GM18526 (cell line): ENCODE measurements around the gene WFIKKN1.

Experiments
- POLR2A ChIP-seq: IDR thresholded peaks from 3 replicates; pipeline ENCODE4 v1.6.1; 2011; ENCODE audit not compliant: insufficient read length; ENCODE audit errors: extremely low read depth

Gene WFIKKN1

DNA sequence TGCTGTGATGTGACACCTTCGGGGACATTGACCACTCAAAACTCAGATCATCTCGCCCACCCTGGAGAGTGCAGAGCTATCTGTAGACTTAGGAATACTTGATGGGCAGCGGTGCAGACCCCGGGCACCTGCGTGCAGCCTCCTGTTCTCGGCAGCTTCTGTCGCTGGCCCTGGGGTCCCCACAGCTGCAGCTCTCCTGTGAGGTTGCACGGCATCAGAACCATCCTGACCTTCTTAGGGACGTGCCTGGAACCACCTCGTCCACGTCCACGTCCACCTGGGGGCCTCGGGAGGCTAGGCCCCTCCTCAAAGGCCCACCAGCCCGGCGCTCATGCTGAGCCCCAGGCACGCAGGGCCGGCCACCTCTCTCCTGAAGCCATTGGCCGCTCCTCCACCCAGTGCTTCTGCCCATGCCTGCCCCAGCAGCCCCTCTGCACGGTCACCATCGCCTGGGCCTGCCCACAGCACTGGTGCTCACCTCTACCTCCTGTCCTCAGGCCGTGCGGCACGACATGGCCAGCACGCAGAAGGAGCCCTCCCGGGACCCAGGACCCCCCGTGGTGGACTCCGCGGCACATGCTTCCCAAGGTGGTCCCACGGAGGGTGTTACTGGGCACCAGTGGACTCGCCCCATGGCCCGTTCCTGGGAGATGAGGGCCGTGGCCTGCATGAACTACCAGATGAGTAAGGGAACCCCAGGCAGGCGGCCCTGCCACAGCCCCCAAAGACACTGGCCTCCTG lies 2.3 kb upstream of the WFIKKN1 start:
- no peak for TF ChIP-seq POLR2A

DNA sequence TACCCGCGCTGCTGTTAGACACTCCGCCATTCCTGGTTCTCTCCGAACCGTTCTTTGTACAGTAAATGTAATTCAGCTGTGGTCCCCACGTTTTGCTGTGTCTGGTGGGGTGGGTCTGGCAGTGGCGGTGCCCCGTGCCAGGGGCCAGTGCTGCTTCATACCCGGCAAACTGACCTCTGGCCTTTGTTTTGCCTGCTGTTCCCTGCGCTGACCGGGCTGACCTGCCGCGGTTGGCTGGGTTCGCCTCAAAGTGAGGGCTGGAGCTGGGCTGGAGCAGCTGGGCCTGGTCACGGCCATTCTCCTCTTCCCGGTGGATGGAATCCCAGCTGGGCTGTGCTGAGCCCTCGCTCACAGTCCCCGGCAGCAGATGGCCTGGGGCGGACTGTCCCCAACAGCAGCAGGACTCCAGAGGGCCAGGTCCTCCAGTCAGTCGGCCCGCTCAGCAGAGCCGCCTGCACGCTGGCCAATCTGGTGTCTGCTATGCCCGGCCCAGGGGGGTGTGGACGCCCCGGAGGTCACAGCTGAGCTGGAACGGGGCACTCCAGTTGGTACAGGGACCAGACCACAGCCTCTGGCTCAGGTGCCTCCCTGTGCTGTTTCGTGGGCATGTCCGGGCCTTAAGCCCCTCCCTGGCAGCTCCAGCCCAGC lies 1.5 kb upstream of the WFIKKN1 start:
- TF ChIP-seq POLR2A = no peak

DNA sequence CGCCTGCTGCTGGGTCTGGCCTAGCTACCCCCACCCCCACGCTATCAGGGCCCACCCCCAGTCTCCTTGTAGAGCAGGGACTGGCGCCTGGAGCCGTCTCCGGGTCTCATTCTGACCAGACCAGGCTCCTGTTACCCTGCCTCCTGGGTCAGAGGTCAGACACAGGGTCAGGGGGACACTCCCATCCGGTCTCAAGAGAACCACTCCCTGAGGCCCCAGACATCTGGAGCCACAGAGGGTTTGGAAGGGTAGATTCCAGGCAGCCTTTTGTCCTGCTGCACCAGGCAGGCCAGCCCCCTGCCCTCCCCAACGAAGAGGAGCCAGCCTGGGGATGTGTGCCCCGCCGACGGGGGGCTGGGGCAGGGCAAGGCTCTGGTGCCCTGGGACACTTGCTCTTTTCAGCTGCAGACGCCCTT lies 944 bp upstream of the WFIKKN1 start:
- TF ChIP-seq POLR2A = no peak

DNA sequence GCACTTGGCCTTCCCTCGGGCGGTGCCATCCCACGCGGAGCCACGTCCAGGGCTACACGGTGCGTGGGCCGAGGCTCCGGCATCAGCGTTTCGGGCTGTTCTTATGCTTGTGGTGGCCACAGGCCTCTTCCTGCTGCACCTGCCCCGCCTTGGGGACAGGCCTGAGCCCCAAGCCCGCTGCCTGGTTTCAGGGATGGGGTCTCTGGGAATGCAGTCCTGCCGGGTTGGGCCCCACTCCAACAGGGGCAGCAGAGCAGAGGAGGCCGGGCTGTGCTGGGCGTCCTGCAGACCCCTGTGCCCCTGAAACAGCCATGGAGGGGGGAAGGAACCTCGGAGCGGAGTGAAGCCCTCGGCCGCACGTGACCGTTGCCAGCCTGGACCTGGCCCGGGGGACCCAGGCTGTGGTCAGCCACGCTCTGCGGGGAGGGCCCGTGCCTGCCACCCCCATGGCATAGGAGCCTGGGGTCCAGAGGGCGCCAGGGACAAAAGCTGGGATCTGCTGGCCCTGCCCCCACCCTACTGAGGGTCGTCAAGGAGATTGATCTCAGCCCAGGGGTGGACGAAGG lies 453 bp upstream of the WFIKKN1 start:
- TF ChIP-seq POLR2A = no peak

DNA sequence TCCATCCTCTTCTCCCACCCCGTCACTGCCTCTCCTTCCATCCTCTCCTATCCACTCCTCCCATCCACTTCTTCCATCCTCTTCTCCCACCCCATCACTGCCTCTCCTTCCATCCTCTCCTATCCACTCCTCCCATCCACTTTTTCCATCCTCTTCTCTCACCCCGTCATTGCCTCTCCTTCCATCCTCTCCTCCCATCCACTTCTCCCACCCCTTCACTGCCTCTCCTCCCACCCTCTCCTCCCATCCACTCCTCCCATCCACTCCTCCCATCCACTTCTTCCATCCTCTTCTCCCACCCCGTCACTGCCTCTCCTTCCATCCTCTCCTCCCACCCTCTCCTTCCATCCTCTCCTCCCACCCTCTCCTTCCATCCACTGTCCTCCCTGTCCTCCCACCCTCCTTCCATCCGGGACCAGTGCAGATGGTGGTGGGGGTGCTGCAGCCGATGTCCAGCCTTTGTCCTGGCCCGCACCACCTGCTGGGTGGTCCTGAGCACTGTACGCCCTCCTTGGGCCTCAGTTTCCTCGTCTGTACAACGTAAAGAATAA lies 1.1 kb downstream of the WFIKKN1 start:
- TF ChIP-seq POLR2A = no peak

DNA sequence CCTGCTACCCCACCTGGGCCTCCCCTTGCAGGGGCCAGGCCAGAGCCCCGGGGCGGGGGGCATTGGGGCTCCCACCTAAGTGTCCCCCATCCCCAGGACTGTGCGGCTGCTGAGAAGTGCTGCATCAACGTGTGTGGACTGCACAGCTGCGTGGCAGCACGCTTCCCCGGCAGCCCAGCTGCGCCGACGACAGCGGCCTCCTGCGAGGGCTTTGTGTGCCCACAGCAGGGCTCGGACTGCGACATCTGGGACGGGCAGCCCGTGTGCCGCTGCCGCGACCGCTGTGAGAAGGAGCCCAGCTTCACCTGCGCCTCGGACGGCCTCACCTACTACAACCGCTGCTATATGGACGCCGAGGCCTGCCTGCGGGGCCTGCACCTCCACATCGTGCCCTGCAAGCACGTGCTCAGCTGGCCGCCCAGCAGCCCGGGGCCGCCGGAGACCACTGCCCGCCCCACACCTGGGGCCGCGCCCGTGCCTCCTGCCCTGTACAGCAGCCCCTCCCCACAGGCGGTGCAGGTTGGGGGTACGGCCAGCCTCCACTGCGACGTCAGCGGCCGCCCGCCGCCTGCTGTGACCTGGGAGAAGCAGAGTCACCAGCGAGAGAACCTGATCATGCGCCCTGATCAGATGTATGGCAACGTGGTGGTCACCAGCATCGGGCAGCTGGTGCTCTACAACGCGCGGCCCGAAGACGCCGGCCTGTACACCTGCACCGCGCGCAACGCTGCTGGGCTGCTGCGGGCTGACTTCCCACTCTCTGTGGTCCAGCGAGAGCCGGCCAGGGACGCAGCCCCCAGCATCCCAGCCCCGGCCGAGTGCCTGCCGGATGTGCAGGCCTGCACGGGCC lies 1.9 kb downstream of the WFIKKN1 start:
- no peak for TF ChIP-seq POLR2A

DNA sequence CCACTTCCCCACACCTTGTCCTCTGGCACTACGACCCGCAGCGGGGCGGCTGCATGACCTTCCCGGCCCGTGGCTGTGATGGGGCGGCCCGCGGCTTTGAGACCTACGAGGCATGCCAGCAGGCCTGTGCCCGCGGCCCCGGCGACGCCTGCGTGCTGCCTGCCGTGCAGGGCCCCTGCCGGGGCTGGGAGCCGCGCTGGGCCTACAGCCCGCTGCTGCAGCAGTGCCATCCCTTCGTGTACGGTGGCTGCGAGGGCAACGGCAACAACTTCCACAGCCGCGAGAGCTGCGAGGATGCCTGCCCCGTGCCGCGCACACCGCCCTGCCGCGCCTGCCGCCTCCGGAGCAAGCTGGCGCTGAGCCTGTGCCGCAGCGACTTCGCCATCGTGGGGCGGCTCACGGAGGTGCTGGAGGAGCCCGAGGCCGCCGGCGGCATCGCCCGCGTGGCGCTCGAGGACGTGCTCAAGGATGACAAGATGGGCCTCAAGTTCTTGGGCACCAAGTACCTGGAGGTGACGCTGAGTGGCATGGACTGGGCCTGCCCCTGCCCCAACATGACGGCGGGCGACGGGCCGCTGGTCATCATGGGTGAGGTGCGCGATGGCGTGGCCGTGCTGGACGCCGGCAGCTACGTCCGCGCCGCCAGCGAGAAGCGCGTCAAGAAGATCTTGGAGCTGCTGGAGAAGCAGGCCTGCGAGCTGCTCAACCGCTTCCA lies 2.7 kb downstream of the WFIKKN1 start:
- no peak for TF ChIP-seq POLR2A

DNA sequence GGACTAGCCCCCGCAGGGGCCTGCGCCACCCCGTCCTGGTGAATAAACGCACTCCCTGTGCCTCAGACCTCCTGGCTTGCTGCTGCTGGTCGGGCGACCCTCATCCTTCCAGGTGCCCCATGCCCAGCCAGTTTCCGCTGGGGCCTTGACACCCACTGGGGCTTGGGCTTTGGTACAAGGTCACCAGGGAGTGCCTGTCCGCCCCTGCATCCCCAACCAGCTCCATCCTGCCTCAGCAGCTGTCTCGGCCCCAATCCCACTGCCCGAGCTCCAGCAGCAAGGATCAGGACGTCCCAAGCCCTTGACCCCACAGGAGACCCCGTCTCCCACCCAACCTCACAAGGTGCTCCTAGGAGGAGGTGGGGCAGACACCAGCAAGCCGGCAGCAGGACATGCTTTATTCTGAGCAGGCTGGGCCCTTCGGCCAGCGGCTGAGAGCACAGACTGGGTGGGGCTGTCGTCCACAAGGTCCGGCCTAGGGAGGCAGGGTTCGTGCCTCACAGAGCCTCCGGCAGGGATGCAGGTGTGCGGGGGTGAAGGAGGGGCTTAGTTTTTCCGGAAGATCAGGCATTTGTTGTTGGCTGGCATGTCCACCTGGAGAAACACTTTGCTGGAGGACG lies 3.4 kb downstream of the WFIKKN1 start:
- TF ChIP-seq POLR2A = no peak

DNA sequence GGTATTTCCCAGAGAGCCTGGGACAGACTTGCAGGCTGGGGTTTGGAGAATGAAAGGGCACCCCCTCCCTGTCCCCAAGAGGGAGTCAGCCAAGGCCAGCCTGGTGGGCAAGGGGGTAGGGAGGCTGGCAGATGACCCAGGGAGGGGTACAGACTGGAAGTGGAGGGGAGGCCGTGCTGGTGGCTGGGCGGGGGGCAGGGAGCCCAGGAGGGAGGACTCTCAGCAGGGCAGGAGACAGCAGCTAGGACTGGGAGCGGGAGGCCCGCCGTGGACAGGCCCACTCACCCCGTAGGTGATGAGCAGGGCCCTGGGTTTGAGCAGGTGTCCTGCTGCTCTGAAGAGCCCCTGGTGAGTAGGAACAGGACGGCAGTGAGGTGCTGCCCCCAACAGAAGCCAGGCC lies 4.2 kb downstream of the WFIKKN1 start:
- TF ChIP-seq POLR2A = no peak

DNA sequence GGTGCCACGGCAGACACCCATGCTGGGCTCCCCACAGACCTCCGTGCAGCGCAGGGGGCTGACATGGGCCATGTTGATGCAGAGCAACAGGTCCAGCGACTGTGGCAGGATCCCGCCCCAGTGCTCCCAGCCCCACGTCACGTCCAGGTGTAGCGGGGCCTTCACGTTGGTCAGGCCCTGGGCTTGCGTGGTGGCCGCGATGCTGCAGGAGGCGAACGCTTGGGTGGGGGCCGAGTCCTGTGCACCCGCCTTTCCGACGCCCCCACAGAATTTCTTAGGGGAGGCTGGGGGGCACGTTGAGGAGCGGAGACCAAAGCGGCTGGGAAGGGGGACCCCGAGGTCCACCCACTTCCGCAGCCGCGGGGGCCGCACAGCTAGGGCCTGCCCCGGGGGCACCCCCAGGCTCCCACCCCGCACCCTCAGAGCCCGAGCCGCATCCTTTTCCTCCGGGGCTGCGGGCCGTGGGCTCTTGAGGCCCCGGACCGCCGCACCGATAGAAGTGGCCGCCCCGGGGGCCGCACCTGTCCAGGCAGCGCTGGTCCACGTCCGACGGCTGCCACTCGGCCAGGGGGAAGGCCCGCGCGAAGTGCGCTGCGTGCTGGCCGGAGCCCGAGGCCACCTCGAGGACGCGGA lies 4.9 kb downstream of the WFIKKN1 start:
- no peak for TF ChIP-seq POLR2A

DNA sequence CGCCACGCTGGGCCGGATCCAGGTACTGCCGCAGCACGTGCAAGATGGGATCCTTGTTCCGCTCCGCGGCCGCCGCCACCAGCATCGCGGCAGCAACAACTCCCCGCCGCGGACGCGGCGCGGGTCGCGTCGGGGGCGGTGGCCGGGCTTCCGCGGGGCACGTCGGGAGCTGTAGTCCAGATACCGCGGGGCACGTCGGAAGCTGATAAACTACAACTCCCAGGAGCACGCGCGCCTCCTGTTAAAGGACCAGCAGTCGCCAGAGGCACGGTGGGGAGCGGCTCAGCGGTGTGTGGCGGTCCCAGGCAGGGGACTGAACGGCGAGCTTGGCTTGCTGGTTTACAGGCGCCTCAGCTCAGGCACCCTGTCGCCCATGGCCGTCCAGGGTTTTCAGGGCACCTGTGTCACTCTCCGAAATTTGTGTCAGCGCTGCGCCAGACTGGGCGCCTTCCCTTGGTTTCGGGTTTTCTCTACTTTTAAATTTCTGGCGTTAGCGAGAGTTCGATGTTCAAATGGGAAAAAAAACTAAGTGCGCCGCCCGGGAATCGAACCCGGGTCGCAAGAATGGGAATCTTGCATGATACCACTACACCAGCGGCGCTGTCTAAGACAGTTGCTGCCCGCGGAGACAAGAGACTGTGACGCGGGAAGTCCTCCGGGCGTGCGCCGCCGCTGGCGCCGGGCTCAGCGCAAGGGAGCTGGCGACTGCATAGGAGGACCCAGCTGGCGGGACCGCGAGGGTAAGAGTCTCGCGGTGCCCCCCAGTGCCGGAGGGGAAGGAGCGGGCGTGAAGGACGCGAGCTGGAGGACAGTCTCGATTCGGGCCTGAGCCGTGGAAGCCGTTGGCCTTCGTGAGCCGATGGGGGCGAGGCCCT lies 5.7 kb downstream of the WFIKKN1 start, which contains the start of gene METTL26:
Gene METTL26, minus strand, starts transcription at position 100 of the 875 bp plus-strand sequence. Its CDS starts 15 bp downstream, at position 85.
- TF ChIP-seq POLR2A = peak; percentile 77

DNA sequence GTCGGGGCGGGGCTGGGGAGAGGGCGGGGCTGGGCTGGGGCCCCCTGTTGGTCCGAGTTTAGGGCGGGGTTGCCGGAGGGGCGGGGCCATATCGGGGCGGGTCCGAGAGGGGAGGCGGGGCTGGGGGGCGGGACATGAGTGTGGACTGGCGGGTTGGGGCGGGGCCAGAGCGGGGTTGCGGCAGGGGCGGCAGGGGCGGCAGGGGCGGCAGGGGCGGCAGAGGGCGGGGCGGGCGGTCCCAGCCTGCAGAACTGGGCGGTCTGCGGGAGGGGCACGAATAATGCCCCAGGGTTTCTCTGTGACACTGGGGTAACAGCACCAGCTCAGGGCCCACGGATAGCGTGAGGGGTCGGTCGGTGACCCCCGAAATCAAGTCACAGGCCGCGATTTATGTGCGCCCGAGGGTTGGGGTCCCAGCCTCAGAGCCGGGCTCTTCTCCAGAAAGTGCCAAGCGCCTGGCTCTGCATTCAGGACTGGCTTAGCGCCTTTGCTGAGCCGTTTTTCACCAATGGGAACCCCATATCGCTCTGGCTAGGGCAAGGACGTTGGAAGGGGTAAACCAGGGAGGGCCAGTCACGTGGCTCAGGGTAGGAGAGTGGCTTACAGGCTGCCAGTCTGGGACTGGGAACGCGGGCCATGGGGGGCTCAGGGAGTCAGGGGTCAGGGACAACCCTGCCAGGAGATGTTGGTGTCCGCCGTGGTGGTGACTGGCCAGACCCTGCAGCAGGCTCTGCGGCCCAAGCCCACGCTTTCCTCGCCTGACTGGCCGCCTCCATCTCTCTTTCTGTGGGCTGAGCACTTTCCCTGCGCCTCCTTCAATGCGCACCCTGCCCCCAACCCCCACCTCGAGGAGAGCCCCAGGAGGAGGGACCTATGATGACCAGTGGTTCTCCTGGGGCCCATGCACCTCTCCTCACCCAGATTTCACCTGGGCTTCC lies 6.6 kb downstream of the WFIKKN1 start:
- no peak for TF ChIP-seq POLR2A
